ENCODE results near the gene WDR86.

Gene WDR86

DNA sequence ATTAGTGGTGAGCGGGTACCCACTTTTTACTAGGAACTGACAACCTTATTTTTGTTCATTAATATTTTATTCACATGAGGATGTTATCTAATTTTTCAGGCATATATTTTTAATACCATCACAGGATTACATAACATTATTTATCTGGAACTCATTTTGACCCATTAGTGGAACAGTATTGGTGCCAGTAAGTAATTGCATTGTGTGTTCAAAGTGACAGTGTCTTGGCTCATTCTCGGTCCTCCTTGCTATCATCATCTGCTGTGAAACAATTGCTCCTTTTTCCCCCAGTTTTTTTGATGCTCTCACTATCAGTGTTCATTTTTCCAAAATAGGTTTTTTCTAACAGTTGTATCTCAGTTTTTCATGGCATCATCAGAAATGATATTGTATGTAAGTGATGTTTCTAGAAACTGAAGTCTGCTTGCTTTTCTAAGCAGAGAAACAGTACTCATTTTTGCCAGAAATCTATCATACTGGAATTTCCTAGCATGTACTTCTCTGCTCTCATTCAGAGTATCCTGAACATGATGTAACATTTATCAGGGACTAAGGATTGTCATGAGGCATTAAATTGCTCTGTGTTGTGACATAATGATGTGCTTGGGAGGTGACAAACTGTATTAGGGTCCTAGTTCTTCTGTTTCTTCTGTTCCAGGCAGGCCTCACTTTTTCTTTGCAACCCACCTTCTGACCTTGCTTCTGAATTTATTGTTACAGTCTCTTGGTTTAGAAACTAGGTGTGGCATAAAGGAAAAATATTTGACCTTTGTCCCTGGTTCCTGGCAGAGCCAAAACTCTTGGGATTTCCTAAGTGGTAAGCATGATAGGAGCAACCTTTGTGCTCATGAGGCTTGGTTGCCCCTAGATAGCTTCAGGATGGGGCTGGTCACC, 64.0 kb downstream of the WDR86 start:
- DNase-seq (ENCODE audit: low spot score in 2 of 2) (no peak), ATAC-seq (replicated peaks; ENCODE audit: extremely low read depth, poor library complexity, severe bottlenecking) (no peak)
- Mint-ChIP-seq H3K4me3 (peak overlapping the region; percentile 8), H3K27me3 (no peaks in the 10 kb centered on the region), H3K4me1 (peaks cover 27% of the 10 kb centered on the region), H3K9me3 (no peaks in the 10 kb centered on the region), H3K36me3 (ENCODE audit: insufficient read depth) (peaks cover 47% of the 10 kb centered on the region), H3K27ac (ENCODE audit: low read depth) (no peak overlapping the region)

DNA sequence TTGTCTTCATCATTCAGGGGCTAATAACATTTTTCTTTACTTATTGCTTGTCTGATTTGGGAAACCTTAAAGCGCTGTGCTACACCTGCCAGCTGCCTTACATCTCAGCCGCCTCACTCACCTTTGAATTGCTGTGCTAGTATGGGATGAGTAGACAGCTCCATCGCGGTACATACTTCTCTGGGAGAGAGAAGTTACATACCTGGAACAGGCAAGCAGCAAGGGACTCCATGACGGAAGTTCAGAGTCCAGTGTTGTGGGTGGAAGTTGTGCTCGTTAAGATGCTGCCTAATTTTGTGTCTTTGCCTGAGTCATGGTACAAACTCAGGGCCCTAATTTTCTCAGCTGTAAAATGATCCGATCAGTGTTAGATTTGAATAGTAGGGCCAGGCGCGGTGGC, 66.3 kb downstream of the WDR86 start:
- Mint-ChIP-seq H3K4me3 (peak overlapping the region; percentile 20), H3K4me1 (peaks cover 29% of the 10 kb centered on the region), H3K9me3 (no peaks in the 10 kb centered on the region), H3K27me3 (no peaks in the 10 kb centered on the region), H3K36me3 (ENCODE audit: insufficient read depth) (peaks cover 36% of the 10 kb centered on the region), H3K27ac (ENCODE audit: low read depth) (peak overlapping the region; percentile 75)
- DNase-seq (ENCODE audit: low spot score in 2 of 2) (no peak), ATAC-seq (replicated peaks; ENCODE audit: extremely low read depth, poor library complexity, severe bottlenecking) (no peak)

DNA sequence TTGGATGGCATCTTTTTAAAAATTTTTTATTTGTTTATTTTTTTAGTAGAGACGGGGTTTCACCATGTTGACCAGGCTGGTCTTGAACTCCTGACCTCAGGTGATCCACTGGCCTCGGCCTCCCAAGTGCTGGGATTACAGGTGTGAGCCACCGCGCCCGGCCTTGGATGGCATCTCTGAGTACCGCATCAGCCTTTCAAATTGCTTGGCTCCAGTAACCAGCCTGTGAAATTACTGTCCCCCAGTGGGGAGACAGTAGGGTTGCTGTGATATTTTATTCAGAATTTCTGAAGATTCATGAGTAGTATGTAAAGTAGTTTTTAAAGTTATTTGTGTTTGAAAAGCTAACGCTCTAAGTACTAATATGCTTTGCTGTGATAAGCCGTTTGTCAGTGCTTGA, 67.0 kb downstream of the WDR86 start:
- peaks cover 24% of the 10 kb centered on the region for H3K4me1 Mint-ChIP-seq
- DNase-seq (ENCODE audit: low spot score in 2 of 2) = no peak

DNA sequence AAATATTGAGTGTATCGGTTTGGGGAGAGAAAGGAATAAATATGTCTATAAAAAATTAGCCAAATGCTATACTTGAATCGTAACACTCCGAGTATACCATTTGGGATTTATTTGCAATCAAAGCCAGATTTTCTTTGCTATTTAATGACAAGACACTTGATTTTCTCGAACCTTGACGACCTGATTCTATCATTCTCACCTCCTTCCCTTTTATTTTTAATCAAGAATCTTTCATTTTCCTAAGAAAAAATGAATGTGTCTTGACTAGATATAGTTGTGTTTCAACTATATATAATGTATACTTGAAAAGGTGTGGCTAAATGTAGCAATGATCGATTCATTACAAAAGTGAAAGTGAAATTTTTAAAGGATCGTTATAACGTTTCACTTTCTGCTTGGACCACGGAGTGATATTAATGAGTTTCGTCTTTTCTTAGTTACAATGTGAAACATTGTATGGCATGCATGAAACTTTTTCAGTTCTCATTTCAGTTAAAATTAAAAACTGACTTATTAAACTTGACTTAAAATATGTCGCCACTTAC, 67.7 kb downstream of the WDR86 start:
- peaks cover 27% of the 10 kb centered on the region for H3K36me3 Mint-ChIP-seq (ENCODE audit: insufficient read depth)
- peak overlapping the region; percentile 75 for H3K27ac Mint-ChIP-seq (ENCODE audit: low read depth)
- H3K4me1 Mint-ChIP-seq = peaks cover 23% of the 10 kb centered on the region
- DNase-seq (ENCODE audit: low spot score in 2 of 2) (no peak), ATAC-seq (replicated peaks; ENCODE audit: extremely low read depth, poor library complexity, severe bottlenecking) (peak; percentile 64)
- H3K9me3 Mint-ChIP-seq = no peaks in the 10 kb centered on the region
- peak overlapping the region; percentile 83 for H3K4me3 Mint-ChIP-seq
- no peaks in the 10 kb centered on the region for H3K27me3 Mint-ChIP-seq

More for the DNA sequence above, 67.0 kb downstream of the WDR86 start:
- H3K4me3 Mint-ChIP-seq = peak overlapping the region; percentile 83
- no peaks in the 10 kb centered on the region for H3K9me3 Mint-ChIP-seq
- ATAC-seq (replicated peaks; ENCODE audit: extremely low read depth, poor library complexity, severe bottlenecking) = no peak
- peaks cover 32% of the 10 kb centered on the region for H3K36me3 Mint-ChIP-seq (ENCODE audit: insufficient read depth)
- peak overlapping the region; percentile 75 for H3K27ac Mint-ChIP-seq (ENCODE audit: low read depth)
- H3K27me3 Mint-ChIP-seq = no peaks in the 10 kb centered on the region

DNA sequence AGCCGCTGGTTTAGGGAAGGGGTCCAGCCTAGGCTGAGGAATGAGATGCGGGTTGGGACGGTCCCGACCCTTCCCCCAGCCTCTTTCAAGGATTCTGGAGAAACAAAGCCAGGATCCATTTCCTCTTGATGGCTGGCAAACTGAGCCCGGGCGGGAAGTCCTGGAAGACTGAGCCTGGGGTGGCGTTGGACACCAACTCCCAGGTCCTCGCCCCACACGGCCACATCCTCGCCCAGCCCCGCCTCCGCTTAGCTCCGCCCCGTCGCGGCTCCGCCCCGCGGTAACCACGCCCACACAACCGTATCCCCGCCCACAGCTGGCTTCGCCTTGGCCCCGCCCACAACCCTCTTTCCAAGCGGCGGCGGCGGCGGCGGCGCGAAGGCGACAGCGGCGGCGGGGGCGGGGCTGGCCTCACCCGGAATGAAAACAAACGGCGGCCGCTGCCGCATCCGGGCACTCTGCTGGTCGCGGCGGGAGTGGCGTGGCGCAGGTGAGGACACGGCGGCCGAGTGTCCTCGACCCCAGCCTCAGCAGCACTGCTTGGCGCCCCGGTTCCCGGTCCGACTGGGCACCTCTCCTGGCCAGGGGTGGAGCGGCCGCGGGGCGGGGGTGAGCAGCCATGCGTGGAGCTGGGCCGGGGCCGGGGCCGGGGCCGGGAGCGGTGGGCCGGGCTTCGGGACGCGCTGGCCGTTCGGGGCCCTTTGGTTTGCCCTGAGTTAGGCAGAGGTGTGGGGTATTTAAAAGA, 68.3 kb downstream of the WDR86 start, which contains the start of gene NUB1:
Gene NUB1, plus strand, starts transcription at position 456 of the 745 bp plus-strand sequence. CDS start 3,538 bp downstream, outside the sequence.
- Mint-ChIP-seq H3K27me3 (no peaks in the 10 kb centered on the region), H3K36me3 (ENCODE audit: insufficient read depth) (peaks cover 25% of the 10 kb centered on the region), H3K4me3 (peak within 1 kb of the TSS; percentile 83), H3K9me3 (no peaks in the 10 kb centered on the region), H3K4me1 (peaks cover 23% of the 10 kb centered on the region), H3K27ac (ENCODE audit: low read depth) (peak within 1 kb of the TSS; percentile 75)
- peak; percentile 89 to 98 for DNase-seq (ENCODE audit: low spot score in 2 of 2)
- ATAC-seq (replicated peaks; ENCODE audit: extremely low read depth, poor library complexity, severe bottlenecking) = peak; percentile 68

DNA sequence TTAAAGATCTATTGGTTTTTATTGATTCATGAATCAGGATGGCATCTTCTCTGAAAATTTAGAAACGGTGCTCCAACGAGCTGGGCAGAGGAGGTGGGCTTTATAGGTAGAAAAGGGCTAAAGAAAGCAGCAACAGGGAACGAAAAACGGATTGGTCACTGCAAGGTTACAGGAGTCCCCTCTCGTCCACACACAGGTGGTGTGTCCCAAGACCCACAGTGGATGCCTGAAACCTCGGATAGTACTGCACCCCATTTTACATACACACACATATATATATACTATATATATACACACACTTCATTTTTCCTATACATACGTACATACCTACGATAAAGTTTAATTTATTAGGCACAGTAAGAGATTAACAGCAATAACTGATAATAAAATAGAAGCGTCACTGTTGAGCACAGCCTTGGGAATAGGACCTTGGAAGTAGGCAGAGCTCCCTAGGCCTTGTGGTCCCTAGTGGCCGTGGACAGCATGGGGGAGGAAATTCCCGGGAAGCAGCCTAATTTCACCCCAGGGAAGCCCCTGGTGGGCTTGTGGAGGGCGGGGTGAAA, 69.0 kb downstream of the WDR86 start:
- ATAC-seq (replicated peaks; ENCODE audit: extremely low read depth, poor library complexity, severe bottlenecking) = no peak
- Mint-ChIP-seq H3K27me3 (no peaks in the 10 kb centered on the region), H3K4me1 (peaks cover 22% of the 10 kb centered on the region), H3K9me3 (no peaks in the 10 kb centered on the region), H3K4me3 (peak overlapping the region; percentile 83), H3K36me3 (ENCODE audit: insufficient read depth) (peaks cover 20% of the 10 kb centered on the region), H3K27ac (ENCODE audit: low read depth) (peak overlapping the region; percentile 75)
- DNase-seq (ENCODE audit: low spot score in 2 of 2) = peak in 1 of 2 donors; percentile 19

DNA sequence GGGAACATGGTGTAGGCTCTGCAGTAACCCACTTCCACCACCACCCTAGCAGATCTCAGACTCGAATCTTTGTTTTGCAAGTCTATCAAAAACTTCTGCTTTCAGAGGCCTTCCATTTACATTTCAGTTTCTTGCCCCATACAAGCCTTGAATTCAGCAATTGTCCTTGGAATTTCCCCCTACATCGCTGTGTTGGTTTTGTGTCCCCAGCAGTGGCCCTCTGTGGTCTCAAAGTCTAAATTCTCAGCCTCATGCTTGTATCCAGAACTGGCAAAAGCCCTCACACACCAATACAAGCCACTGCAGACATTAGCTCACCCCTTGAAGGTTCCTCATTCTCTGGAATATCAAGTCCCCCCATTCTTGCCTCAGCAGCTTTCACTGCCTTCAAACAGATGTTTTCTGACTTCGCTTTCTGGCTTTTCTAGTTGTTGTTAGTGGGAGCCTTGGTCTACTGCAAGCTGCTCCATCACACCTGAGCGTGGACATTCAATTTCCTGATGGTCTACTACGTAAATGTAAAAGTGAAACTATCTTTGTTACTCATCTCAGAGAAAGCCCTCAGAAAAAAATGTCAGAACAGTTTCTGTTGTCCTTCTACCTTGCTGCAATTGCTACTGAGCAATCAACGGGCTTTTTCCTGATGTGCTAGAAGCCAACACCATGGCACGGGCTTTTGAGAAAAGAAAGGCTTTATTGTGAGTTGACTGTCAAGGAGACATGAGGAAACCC, 70.0 kb downstream of the WDR86 start:
- ATAC-seq (replicated peaks; ENCODE audit: extremely low read depth, poor library complexity, severe bottlenecking) (no peak), DNase-seq (ENCODE audit: low spot score in 2 of 2) (no peak)
- Mint-ChIP-seq H3K36me3 (ENCODE audit: insufficient read depth) (peaks cover 12% of the 10 kb centered on the region), H3K27me3 (no peaks in the 10 kb centered on the region), H3K27ac (ENCODE audit: low read depth) (peak overlapping the region; percentile 90), H3K4me3 (peak overlapping the region; percentile 83), H3K9me3 (no peaks in the 10 kb centered on the region), H3K4me1 (peaks cover 17% of the 10 kb centered on the region)

DNA sequence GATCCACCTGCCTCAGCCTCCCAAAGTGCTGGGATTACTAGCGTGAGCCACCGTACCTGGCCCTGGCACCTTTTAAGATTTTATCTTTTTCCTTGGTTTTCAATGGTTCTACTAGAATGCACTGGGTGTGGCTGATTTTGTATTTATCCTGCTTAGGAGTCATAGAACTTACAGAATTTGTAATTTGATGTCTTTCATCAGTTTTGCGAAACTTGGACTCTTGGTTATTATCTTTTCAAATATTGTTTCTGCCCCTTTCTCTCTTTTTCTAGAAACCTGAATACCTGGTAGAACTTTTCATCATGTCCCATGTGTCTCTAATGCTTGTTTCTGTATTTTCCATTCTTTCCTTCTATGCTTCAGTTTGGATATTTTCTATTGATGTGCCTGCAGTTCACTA, 71.0 kb downstream of the WDR86 start:
- ATAC-seq (replicated peaks; ENCODE audit: extremely low read depth, poor library complexity, severe bottlenecking) = no peak
- H3K27me3 Mint-ChIP-seq = no peaks in the 10 kb centered on the region
- H3K27ac Mint-ChIP-seq (ENCODE audit: low read depth) = no peak overlapping the region
- no peak overlapping the region for H3K4me3 Mint-ChIP-seq
- DNase-seq (ENCODE audit: low spot score in 2 of 2) = no peak
- H3K36me3 Mint-ChIP-seq (ENCODE audit: insufficient read depth) = peaks cover 9% of the 10 kb centered on the region
- peaks cover 17% of the 10 kb centered on the region for H3K4me1 Mint-ChIP-seq
- H3K9me3 Mint-ChIP-seq = no peaks in the 10 kb centered on the region

DNA sequence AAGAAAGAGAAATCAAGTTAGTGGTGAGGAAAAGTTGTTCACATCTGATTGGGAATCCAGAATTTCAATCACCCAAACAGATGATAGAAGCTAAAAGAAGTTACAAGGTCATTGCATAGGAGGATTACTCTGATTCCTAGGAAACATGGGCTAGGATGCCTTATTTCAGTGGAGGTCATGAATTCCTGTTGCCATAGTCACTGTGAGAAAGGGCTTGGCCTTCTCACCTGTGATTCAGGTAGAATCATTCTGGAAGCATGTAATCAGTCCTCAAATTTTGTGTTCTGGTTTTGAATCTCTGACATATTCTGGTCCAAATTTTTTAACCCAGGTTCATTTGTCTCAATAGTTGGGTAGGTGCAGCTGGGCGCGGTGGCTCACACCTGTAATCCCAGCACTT, 72.5 kb downstream of the WDR86 start:
- DNase-seq (ENCODE audit: low spot score in 2 of 2) = no peak
- Mint-ChIP-seq H3K9me3 (no peaks in the 10 kb centered on the region), H3K36me3 (ENCODE audit: insufficient read depth) (peaks cover 3% of the 10 kb centered on the region), H3K27me3 (peaks cover 9% of the 10 kb centered on the region), H3K27ac (ENCODE audit: low read depth) (no peak overlapping the region), H3K4me1 (peaks cover 17% of the 10 kb centered on the region), H3K4me3 (no peak overlapping the region)
- no peak for ATAC-seq (replicated peaks; ENCODE audit: extremely low read depth, poor library complexity, severe bottlenecking)

DNA sequence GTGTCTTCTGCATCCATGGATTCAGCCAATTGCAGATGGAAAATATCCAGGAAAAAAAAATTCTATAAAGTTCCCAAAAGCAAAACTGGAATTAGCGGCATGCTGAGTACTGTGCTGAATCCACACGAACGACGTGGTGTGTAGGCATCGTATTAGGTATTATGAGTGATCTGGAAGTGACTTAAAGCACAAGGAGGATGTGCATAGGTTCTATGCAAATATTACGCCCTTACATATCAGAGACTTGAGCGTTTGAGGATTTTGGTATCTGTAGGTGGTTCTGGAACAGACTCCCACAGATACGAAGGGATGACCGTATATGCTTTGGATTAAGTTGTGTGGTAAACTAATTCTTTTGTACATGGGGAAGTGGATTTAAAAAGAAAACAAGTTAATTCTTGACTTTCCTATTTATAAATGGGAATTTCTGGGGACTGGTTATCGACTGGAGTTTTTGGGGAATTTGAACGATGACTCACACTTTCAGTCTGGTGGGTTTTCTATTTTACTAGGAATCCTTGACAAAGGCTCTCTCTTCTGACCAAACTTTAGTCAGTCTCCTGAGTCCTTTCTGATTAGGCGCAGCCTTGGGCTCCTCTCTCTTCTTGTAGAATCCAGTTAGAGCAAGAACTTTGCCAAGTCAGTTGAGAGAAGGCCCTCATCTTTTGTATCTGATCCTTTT, 73.7 kb downstream of the WDR86 start:
- Mint-ChIP-seq H3K4me1 (peaks cover 17% of the 10 kb centered on the region), H3K36me3 (ENCODE audit: insufficient read depth) (peaks cover 3% of the 10 kb centered on the region), H3K27ac (ENCODE audit: low read depth) (no peak overlapping the region), H3K27me3 (peaks cover 9% of the 10 kb centered on the region), H3K4me3 (no peak overlapping the region), H3K9me3 (no peaks in the 10 kb centered on the region)
- DNase-seq (ENCODE audit: low spot score in 2 of 2) = no peak
- ATAC-seq (replicated peaks; ENCODE audit: extremely low read depth, poor library complexity, severe bottlenecking) = no peak

DNA sequence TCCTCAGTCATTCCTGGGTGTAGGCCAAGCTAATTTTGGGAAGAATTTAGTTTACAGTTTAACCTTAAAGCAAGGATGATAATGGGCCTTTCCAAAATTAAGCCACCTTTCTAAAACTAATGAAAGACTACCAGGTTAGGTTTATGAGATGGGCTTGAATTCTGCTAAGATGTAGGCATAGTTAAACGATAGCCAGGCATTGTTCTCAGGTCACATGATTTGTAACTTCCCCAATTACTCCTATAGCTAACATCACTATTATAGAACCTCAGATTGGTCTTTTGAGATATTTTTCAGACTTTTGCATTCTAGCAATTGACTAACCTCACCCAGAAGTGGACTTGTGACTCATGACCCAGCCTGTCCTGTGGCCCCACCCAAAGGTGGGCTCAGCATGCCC, 75.2 kb downstream of the WDR86 start:
- no peaks in the 10 kb centered on the region for H3K36me3 Mint-ChIP-seq (ENCODE audit: insufficient read depth)
- H3K9me3 Mint-ChIP-seq = no peaks in the 10 kb centered on the region

More for the DNA sequence above, 75.2 kb downstream of the WDR86 start:
- peaks cover 9% of the 10 kb centered on the region for H3K27me3 Mint-ChIP-seq
- no peak for ATAC-seq (replicated peaks; ENCODE audit: extremely low read depth, poor library complexity, severe bottlenecking)
- no peak overlapping the region for H3K27ac Mint-ChIP-seq (ENCODE audit: low read depth)
- H3K4me1 Mint-ChIP-seq = peaks cover 2% of the 10 kb centered on the region
- no peak for DNase-seq (ENCODE audit: low spot score in 2 of 2)
- no peak overlapping the region for H3K4me3 Mint-ChIP-seq

Measured in central memory CD8-positive, alpha-beta T cell (primary cell).